Measurements from ENCODE around the gene KLK4. TPM values are rescaled to one million over a fixed set of nuclear protein-coding genes. Genes with fewer than 3 reads are reported as not detected.
A peak's percentile ranks its signal among the peaks of the same experiment; 100 is the strongest.

Gene KLK4
- total and polyA plus RNA-seq, 9 of the 15 experiments (the other 6 are each of a cell fraction or from before 2014, with no cell fraction given), result not detected

DNA sequence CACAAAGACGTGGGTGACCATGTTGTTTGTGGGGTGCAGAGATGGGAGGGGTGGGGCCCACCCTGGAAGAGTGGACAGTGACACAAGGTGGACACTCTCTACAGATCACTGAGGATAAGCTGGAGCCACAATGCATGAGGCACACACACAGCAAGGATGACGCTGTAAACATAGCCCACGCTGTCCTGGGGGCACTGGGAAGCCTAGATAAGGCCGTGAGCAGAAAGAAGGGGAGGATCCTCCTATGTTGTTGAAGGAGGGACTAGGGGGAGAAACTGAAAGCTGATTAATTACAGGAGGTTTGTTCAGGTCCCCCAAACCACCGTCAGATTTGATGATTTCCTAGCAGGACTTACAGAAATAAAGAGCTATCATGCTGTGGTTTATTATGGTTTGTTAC is 32.3 kb downstream of the KLK4 start (continued):
- TF ChIP-seq ATF1 (CRISPR knock-in tag; IDR thresholded peaks at IDR 0.05) (no peak), ATF1 (tag; IDR thresholded peaks at IDR 0.05) (peak; percentile 74), EZH2 (IDR thresholded peaks at IDR 0.05; ENCODE audit: borderline replicate concordance, low read depth, low read length) (no peak), KAT7 (CRISPR knock-in tag; IDR thresholded peaks at IDR 0.05; ENCODE audit: borderline replicate concordance) (no peak), BRD4 (IDR thresholded peaks at IDR 0.05) (no peak), HIVEP1 (CRISPR knock-in tag; IDR thresholded peaks at IDR 0.05) (no peak), TCFL5 (CRISPR knock-in tag; conservative IDR thresholded peaks at IDR 0.05) (no peak), NR4A1 (CRISPR knock-in tag; IDR thresholded peaks at IDR 0.05) (no peak), NR4A1 (tag; IDR thresholded peaks at IDR 0.05) (no peak), ELF2 (CRISPR knock-in tag; IDR thresholded peaks at IDR 0.05) (no peak), ELF4 (CRISPR knock-in tag; IDR thresholded peaks at IDR 0.05) (no peak), ZNF263 (CRISPR knock-in tag; IDR thresholded peaks at IDR 0.05; ENCODE audit: borderline replicate concordance) (no peak)
- TF ChIP-seq, protein P1, sequence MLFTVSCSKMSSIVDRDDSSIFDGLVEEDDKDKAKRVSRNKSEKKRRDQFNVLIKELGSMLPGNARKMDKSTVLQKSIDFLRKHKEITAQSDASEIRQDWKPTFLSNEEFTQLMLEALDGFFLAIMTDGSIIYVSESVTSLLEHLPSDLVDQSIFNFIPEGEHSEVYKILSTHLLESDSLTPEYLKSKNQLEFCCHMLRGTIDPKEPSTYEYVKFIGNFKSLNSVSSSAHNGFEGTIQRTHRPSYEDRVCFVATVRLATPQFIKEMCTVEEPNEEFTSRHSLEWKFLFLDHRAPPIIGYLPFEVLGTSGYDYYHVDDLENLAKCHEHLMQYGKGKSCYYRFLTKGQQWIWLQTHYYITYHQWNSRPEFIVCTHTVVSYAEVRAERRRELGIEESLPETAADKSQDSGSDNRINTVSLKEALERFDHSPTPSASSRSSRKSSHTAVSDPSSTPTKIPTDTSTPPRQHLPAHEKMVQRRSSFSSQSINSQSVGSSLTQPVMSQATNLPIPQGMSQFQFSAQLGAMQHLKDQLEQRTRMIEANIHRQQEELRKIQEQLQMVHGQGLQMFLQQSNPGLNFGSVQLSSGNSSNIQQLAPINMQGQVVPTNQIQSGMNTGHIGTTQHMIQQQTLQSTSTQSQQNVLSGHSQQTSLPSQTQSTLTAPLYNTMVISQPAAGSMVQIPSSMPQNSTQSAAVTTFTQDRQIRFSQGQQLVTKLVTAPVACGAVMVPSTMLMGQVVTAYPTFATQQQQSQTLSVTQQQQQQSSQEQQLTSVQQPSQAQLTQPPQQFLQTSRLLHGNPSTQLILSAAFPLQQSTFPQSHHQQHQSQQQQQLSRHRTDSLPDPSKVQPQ (CRISPR knock-in tag; IDR thresholded peaks at IDR 0.05; ENCODE audit: borderline replicate concordance), result no peak
- TF ChIP-seq, protein P2, sequence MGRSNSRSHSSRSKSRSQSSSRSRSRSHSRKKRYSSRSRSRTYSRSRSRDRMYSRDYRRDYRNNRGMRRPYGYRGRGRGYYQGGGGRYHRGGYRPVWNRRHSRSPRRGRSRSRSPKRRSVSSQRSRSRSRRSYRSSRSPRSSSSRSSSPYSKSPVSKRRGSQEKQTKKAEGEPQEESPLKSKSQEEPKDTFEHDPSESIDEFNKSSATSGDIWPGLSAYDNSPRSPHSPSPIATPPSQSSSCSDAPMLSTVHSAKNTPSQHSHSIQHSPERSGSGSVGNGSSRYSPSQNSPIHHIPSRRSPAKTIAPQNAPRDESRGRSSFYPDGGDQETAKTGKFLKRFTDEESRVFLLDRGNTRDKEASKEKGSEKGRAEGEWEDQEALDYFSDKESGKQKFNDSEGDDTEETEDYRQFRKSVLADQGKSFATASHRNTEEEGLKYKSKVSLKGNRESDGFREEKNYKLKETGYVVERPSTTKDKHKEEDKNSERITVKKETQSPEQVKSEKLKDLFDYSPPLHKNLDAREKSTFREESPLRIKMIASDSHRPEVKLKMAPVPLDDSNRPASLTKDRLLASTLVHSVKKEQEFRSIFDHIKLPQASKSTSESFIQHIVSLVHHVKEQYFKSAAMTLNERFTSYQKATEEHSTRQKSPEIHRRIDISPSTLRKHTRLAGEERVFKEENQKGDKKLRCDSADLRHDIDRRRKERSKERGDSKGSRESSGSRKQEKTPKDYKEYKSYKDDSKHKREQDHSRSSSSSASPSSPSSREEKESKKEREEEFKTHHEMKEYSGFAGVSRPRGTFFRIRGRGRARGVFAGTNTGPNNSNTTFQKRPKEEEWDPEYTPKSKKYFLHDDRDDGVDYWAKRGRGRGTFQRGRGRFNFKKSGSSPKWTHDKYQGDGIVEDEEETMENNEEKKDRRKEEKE (IDR thresholded peaks at IDR 0.05; ENCODE audit: borderline replicate concordance in 1 of 2, control insufficient read depth in 1 of 2, low read depth in 2 of 2, low read length in 1 of 2), result no peak
- TF ChIP-seq, protein P3, sequence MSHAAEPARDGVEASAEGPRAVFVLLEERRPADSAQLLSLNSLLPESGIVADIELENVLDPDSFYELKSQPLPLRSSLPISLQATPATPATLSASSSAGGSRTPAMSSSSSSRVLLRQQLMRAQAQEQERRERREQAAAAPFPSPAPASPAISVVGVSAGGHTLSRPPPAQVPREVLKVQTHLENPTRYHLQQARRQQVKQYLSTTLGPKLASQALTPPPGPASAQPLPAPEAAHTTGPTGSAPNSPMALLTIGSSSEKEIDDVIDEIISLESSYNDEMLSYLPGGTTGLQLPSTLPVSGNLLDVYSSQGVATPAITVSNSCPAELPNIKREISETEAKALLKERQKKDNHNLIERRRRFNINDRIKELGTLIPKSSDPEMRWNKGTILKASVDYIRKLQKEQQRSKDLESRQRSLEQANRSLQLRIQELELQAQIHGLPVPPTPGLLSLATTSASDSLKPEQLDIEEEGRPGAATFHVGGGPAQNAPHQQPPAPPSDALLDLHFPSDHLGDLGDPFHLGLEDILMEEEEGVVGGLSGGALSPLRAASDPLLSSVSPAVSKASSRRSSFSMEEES (CRISPR knock-in tag; IDR thresholded peaks at IDR 0.05), result no peak
- TF ChIP-seq, protein P4, sequence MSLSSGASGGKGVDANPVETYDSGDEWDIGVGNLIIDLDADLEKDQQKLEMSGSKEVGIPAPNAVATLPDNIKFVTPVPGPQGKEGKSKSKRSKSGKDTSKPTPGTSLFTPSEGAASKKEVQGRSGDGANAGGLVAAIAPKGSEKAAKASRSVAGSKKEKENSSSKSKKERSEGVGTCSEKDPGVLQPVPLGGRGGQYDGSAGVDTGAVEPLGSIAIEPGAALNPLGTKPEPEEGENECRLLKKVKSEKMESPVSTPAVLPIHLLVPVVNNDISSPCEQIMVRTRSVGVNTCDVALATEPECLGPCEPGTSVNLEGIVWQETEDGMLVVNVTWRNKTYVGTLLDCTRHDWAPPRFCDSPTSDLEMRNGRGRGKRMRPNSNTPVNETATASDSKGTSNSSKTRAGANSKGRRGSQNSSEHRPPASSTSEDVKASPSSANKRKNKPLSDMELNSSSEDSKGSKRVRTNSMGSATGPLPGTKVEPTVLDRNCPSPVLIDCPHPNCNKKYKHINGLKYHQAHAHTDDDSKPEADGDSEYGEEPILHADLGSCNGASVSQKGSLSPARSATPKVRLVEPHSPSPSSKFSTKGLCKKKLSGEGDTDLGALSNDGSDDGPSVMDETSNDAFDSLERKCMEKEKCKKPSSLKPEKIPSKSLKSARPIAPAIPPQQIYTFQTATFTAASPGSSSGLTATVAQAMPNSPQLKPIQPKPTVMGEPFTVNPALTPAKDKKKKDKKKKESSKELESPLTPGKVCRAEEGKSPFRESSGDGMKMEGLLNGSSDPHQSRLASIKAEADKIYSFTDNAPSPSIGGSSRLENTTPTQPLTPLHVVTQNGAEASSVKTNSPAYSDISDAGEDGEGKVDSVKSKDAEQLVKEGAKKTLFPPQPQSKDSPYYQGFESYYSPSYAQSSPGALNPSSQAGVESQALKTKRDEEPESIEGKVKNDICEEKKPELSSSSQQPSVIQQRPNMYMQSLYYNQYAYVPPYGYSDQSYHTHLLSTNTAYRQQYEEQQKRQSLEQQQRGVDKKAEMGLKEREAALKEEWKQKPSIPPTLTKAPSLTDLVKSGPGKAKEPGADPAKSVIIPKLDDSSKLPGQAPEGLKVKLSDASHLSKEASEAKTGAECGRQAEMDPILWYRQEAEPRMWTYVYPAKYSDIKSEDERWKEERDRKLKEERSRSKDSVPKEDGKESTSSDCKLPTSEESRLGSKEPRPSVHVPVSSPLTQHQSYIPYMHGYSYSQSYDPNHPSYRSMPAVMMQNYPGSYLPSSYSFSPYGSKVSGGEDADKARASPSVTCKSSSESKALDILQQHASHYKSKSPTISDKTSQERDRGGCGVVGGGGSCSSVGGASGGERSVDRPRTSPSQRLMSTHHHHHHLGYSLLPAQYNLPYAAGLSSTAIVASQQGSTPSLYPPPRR (CRISPR knock-in tag; IDR thresholded peaks at IDR 0.05; ENCODE audit: borderline replicate concordance), result no peak

Data from K562 (cell line).